Inflammatory macrophage treated with lipopolysaccharide for 4 hours (primary cell): ENCODE results near the gene PLP2.

Experiments used
- DNase-seq: peaks from one replicate; pipeline ENCODE4 v3.0.0-alpha.2; 2020

Gene PLP2

GRCh38 chrX:49212861-49213260, 41.2 kb downstream of the PLP2 start:
- DNase-seq = no peak

GRCh38 chrX:49214416-49214815, 42.7 kb downstream of the PLP2 start:
- DNase-seq = no peak

- no peak for DNase-seq
Measured at GRCh38 chrX:49214996-49215526, 43.4 kb downstream of the PLP2 start.

- DNase-seq = no peak
Measured at GRCh38 chrX:49220100-49220499, 48.4 kb downstream of the PLP2 start.

- DNase-seq = no peak
Measured at GRCh38 chrX:49221868-49222267, 50.2 kb downstream of the PLP2 start.
